Measurements from ENCODE around the gene TFB2M.
"Not testable (repeated sequence)": the region's sequence is repeated elsewhere in the genome, so short reads cannot be mapped to it uniquely, and the experiment has no call there.

TFB2M gene, protein sequence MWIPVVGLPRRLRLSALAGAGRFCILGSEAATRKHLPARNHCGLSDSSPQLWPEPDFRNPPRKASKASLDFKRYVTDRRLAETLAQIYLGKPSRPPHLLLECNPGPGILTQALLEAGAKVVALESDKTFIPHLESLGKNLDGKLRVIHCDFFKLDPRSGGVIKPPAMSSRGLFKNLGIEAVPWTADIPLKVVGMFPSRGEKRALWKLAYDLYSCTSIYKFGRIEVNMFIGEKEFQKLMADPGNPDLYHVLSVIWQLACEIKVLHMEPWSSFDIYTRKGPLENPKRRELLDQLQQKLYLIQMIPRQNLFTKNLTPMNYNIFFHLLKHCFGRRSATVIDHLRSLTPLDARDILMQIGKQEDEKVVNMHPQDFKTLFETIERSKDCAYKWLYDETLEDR

DNA sequence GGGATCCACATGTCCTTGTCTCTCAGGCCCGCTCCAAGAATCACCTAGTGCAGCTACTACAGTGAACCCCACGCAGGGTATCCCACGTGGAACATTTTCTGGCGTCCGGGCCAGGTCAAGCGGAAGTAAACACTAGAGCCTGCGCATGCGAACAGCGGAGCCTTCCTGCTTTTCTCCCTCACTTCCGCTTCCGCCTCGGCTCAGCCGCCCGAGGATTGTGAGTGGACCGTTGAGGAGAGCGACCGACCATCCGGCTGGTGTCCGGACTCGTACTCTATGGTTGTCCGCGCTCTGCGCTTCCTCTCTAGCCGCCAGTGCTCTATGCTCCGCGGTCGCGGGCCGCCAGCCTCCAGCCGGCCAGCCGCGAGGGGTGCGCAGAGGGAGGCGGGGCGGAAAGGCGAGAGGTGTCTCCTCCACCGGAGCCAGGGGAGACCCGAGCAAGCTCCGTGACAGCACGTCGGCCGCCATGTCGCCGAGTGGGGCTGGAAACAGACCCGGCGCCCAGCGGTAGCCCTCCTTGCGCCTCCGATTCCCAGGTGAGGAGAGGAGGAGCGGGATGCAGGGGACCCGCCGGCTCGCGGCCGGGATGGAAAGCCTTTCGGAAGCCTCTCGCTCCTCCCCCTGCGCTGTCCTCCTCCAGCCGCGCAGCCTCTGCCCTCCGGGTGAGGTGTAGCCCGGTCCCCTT is at the start of gene TFB2M, which contains the start of gene CNST:
TFB2M (minus strand) TSS at position 134 of the 685 bp plus-strand sequence; CDS start at position 11, 123 bp downstream.
CNST (plus strand) TSS at position 329 of the 685 bp plus-strand sequence. CDS start 25,107 bp downstream, outside the sequence.
- FAIRE-seq = peak; percentile 94

DNA sequence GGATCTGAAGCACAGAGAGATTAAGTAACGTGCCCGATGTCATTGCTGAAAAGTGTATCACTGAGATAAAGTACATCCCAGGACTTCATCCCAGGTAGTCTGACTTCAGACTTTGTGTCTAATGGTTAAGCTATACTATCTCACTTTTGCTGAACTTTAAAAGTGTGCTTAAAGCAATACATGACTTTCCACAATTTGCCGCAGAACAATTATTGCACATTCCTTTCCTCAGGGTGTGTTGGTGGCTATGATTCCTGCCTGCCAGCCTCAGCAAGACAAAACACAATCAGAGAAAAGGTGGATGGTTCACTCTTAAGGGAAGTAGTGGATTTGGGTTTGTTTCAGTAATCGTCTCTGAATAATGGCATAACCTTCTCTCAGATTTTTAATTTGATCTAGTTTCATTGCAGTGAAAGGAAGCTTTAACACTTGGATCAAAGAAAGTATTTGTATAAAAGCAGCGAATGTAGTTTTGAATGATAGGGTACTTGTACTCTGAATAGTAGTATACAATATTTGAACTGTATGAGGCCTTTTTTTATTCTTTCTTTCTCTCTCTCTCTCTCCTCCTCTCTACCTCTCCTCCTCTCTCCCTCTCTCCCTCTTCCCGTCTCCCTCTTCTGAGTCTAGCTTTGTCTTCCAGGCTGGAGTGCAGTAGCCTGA is 47.2 kb upstream of the TFB2M start:
- no peak for FAIRE-seq

DNA sequence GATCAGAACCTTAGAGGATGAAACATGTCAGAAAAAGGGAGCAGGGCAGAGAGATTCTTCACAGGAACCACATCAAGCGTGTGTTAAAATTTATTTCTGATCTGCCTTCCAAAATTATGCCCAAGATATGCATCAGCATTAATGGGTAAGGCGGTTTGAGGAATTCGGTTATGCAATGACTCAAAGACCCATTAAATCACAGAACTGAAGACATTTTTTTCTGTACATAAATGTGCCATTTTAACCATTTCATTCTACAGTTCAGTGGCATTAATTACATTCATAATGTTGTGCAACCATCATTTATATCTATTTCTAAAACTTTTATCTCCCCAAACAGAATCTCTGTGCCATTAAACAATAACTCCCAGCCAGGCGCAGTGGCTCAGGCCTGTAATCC is 43.6 kb upstream of the TFB2M start:
- no peak for FAIRE-seq

DNA sequence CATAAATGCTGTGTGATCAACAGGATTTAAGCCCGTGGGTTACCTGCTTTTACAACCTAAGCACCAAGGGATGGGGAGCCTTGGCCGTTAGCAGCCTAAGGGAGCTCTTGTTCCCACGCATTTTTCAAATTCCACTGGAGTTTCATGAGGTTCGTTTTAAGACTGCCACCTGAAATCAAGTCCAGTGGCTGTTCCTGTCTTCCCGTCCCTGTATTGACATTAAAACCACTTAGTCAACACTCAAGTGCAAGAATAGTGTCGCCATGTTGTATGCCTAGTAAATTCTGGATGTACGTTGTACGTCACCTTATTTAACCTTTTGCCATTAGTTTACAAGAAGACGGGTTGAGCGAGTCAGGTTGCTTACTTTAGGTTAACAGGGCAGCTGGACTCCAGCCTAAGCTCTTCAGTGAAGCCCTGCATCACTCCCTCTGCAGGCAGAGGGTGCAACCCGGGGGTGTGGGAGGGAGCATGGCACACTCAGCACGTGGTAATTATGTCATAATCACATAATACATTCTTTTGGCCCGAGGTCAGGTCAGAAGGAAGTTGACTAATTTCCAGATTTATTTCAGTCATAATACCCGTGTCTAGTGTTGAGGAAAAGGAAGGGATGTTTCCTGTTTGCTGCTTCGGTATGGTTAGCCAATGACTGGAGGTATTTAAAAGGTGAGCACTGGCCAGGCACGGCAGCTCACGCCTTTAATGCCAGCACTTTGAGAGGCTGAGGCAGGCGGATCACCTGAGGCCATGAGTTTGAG is 42.7 kb upstream of the TFB2M start:
- FAIRE-seq = no peak

DNA sequence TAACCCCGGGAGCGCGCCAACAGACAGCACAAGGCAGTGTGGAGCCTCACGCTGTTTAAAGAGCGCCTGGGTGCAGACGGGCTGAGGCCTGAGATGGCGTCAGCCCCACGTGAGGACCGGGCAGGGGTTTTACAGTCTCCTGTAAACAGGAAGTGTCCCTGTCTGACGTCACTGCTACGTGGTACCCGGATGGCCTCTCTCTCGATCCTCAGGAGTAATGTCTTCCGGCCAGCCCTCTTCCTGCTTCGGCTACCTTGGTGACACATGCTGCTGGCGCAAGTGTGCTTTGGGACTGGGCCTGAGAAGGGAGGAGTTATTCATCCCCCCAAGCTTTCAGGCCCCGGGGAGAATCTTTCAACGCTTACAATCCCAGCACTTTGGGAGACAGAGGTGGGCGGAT is 41.4 kb upstream of the TFB2M start:
- FAIRE-seq = no peak

DNA sequence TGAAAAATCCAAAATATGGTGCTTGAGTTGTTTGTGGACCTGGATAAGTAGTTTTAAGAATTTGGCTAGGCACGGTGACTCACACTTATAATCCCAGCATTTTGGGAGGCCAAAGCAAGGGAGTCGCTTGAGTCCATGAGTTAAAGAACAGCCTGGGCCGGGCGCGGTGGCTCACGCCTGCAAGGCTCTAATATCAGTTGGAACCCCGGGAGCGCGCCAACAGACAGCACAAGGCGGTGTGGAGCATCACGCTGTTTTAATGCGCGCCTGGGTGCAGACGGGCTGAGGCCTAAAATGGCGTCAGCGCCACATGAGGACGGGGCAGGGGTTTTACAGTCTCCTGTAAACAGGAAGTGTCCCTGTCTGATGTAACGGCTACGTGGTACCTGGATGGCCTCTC is 39.2 kb upstream of the TFB2M start:
- not testable (repeated sequence) for FAIRE-seq

DNA sequence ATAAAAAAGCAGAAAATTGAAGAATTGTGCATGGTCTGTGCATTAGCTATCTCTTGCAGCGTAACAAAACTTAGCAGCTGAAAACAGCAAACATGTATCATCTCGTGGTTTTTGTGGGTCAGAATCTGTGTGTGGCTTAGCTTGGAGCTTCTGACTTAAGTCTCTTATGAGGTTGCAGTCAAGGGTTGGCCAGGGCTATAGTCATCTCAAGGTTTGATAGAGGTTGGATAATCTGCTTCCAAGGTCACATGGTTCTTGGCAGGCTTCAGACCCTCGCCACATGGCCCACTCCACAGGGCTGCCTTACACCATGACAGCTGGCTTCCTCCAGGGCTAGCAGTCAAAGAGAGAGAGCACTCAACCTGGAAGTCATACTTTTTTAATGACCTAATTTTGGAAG is 36.1 kb upstream of the TFB2M start:
- FAIRE-seq = no peak

DNA sequence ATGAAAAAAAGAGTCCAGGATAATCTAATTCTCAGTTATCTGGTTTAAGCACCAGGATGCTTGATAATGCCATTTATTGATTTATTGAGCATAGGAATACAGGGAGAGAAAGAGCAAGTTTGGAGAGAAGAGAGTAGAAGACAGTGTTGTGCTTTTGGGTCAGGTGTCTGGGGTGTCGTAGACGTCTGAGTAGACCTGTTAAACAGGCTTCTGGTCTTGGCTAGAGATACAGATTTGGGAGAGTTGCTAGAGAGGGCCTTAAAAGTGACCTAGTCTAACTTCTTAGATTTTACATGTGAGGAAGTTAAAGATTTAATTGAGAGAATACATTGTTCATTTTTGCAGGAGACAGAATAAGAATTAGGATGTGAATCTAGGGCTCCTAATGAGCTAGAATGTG is 34.5 kb upstream of the TFB2M start:
- FAIRE-seq = no peak

DNA sequence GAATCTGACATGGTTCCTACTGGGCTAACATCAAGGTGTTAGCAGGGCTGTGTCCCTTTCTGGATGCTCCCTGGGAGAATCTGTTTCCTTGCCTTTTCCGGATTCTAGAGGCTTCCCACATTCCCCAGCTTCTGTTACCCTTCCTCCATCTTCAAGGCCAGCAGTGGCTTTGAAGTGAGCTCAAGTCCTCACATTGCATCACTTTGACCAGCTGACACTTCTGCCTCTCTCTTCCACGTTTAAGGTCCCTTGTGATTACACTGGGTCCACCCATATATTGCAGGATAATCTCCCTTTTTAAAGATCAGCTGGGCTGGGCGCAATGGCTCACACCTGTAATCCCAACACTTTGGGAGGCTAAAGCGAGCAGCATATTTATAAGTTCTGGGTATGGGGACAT is 33.3 kb upstream of the TFB2M start:
- no peak for FAIRE-seq

DNA sequence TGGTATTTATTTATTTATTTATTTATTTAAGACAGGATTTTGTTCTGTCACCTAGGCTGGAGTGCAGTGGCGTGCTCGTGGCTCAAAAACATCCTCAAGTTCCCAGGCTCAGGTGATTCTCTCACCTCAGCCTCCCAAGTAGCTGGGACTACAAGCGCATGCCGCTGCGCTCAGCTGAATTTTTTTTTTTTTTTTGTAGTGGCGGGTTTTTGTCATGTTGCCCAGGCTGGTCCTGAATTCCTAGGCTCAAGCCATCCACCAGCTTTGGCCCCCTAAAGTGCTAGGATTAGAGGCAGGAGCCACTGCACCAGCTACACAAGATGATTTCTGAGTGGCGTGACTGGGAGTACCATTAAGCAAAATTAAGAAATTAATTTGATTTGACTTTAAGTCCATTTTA is 31.9 kb upstream of the TFB2M start:
- no peak for FAIRE-seq

DNA sequence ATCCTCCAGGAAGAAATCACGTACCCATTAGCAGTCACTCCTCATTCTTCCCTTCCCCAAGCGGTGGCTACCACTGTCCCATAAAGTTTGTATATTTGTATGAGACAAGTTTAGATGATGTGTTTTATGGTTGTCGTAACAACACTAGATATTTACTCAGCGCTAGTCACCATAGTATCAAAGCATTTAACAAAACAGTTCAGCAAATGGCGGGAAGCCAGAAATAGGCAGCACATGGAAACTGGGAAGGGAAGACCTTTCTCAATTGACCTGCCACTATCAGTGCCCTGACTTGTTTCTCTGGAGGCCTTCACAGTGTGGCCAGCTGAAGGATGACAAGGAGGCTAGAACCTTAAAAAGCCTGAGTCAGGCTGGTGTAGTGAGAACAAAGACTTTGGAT is 31.3 kb upstream of the TFB2M start:
- FAIRE-seq = no peak

DNA sequence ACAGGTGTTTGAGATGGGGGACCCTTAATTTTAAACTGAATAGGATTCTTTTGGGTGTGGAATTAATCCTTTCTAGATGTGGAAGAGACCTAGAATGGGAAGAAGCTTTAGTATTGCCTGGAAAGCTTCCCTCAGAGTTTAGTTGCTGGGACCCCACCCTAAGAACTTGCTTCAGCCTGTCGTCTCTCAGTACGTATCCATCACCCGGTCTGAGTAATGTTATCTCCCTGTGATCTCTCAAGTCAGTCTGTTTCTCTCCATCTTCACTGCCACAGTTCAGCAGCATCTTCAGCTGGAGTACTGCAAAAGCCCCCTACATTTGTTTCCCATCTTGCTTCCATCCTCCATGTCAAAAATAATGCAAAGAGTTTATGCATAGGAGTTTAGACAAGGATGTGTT is 29.1 kb upstream of the TFB2M start:
- FAIRE-seq = no peak

DNA sequence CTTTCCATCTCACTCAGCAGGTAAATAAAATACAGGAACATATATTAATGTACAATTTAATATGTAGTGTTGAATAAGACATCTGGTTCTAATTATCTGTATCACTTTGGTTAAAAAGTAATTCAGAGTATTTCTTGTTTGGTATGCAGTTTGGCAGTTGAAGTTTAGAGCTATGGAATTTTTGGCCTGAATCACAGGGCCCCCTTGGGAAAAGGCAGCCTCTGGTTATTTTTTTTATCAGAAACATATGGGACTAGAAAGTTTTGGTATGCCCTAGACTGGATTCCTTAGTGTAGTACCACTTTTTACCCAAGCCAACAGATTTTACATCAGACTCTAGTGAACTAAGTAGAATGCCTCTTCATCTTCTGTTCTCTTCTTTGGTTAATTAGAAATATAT is 26.6 kb upstream of the TFB2M start:
- FAIRE-seq = peak; percentile 90

DNA sequence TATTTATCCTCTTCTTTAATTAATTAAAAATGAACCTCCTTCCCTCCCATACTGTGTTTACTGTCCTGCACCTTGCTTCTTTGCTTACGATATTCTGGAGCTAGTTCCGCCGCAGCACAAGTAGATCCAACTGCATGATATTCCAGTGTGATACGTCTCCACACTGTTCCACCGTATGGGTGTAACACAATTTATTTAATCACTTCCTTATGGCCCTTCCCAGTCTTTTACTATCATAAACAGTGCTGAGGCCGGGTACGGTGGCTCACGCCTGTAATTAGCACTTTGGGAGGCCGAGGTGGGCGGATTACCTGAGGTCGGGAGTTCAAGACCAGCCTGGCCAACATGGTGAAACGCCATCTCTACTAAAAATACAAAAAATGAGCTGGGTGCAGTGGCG is 25.9 kb upstream of the TFB2M start:
- FAIRE-seq = no peak

DNA sequence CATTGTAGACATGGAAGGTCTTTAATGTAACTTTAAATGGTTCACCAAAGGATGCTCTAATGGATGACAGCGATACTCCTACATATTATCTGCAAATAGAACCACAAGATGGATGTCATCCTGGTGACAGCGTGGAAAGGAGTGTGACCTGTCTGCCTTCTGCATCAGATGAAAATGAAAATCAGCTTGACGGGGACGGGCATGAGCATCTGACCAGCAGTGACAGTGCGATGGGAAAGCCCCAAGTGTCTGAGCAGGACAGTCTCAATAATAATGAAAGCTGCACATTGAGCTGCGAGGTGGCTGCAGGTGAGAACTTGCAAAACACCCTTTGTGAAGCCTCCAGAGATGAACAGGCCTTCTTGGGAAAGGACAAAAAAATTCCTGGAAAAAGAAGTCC is 25.4 kb upstream of the TFB2M start:
- no peak for FAIRE-seq

DNA sequence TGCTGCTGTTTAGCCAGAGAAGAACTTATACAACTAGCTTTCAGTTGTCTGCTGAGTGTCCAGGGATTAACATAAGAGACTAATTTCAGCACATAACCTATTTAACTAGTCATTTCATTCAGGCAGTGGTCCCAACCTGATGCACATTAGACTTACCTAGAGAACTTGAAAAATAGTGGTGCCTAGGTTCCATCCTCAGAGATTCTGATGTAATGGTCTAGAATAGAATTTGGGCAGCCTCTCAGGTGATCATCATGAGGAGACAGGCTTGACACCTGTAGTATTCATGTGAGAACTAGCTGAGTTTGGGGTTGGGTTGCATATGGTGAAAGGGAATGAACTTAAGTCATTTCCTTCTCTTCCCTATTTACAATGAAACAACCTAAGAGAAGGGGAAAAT is 25.0 kb upstream of the TFB2M start:
- no peak for FAIRE-seq

DNA sequence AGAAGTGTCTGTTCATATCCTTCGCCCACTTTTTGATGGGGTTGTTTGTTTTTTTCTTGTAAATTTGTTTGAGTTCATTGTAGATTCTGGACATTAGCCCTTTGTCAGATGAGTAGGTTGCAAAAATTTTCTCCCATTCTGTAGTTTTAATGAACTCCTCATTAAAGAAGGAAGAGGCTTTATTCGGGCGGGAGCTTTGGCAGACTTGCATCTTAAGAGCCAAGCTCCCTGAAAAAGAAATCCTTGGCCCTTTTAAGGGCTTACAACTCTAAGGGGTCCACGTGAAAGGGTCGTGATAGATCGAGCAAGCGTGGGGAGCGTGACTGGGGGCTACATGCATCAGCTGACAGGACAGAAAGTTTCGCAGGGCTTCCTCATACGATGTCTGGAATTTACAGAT is 23.9 kb upstream of the TFB2M start:
- not testable (repeated sequence) for FAIRE-seq

DNA sequence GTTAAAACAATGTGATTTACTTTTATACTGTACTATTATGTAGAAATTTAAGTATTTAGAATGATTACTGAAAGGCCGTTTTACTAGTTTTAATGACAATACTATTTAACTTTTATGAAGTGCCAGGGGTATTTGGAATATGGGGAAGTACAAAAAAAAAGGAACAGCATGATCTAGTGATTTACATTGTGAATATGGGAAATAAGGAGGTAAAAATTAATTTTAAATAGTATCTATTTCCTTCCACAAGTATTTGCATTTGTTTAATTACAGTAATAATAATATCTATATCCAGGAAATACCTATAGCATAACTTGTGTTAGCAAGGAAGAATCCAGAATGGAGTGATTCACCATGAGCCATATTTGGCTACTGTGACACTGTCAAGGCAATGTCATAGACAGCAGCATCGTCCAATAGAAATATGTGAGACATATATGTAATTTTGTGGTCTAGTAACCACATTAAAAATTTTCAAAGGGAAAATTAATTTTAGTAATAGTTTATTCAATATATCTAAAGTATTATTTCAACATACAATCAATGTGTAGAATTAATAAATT is 22.2 kb upstream of the TFB2M start:
- no peak for FAIRE-seq

DNA sequence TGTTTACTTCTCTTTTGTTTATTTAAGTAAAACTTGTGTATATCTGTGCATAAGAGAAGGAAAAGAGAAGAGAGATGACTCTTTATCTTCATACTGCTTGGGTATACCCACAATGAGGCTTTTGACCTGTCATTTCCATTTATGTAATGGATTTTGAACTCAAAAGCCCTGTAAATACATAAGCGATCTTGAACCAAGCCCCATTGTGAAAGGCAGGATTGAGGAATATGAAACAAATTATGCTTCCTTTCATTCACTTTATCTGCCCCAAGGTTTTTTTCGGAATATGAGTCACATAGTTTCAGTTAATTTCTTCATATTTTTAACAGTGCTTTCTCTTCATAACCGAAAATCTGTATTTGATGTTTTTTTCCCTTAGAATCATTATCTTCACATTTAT is 21.5 kb upstream of the TFB2M start:
- FAIRE-seq = no peak

DNA sequence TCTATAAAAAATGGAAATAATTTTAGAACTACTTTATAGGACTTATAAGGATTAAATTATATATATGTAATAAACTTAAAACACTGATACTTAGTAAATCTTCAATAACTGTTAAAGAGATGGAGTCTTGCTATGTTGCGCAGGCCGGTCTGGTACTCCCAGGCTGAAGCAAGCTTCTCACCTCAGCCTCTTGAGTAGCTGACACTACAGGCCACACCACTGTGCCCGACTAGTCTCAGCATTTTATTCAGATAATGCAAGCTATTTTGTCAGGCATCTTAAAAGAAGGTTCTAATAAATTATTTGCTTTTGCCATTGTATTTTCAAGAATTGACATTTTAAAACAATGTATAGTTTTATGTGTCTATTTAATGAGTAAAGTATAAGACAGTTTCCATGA is 21.0 kb upstream of the TFB2M start:
- FAIRE-seq = no peak

DNA sequence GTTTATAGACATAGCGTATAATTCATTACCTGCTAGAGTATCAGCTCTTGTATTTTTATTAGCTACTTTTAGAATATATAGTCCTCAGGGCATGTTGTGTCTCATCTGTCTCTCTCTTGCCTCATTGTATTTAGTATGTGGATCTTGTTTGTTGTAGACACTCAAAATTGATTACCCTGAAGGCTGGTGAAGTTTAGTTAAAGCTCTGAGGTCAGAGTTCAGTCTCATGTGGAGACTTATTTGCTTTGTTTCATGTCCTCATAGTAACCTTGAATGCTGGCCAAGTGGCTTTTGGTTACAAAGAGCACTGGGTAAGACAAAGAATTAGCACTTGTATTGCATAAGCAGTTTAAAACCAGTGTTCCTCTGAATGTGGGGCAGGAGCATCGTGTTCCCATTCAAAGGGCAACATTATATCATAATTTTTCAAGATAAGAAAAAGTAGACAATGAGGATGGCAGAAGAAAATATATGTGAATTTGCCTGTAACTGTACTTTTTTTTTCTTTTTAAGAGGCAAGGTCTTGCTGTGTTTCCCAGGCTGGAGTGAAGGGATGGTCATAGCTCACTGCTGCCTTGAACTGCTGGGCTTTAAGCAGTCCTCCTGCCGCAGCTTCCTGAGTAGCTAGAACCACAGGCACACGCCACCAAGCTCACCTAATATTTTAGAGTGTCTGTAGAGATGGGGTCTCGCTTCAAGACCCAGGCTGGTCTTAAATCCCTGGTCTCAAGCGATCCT is 17.6 kb upstream of the TFB2M start:
- FAIRE-seq = no peak

DNA sequence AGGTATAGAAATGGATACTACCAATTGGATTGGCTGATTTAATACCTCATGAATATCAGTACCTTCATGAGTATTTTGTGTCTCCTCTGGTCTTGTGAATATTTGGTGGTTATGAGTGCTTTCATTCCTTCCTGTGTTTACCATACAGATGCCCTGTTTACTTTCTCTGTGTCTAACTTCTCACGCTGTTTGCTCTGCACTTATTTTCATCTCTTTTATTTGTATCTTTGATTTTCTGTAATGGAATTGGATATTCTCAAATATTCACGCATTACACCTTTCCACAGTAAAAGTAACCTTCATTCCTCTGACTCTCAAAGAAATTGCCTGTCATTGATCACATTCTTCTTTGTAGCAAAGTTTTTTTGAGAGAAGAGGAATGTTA is 17.0 kb upstream of the TFB2M start:
- FAIRE-seq = no peak

Data from endometrium (tissue), 2 donors.